ENCODE data around the gene TPMT.

The TPMT gene

DNA sequence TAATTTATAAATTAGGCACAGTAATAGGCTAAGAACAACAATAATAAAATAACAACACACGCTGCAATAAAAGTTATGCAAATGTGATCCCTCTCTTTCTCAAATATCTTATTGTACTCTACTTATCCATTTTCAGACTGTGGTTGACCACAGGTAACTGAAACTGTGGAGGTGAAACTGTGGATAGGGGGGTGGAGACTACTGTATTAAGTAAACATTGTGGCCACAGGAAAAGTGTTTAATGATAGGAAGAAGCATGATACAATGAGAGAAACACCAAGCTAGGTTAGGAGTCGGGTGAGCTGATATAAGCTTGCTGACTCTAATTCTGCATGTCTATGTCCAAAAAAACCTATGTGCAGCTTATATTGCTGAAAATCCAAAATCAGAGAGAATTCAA lies 55.4 kb downstream of the TPMT start:
- no peak overlapping the region for H3K27ac ChIP-seq (ENCODE audit: insufficient read depth, low read length, poor library complexity, severe bottlenecking)

DNA sequence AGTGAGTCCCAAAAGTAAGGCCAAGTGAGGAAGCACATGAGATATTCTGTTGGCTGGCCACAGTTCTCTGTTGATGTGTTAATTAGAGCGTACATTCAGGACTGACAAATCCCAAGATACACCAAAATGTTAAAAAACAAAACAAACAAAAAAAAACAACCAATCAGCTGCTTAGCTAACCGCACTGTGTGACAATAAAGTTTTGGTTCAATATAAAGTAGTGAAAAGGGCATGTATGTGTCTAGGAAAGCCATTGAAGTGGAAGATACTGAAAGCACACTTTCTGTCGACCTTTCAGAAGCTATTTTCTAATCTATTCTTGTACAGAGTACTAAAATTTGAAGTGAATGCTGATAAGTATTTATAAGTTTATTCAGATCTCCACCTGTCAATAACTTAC lies 58.5 kb downstream of the TPMT start:
- H3K4me3 ChIP-seq (ENCODE audit: insufficient read depth, low read depth, low read length, poor library complexity, severe bottlenecking), result no peak overlapping the region
- no peaks in the 10 kb centered on the region for H3K9me3 ChIP-seq (ENCODE audit: control insufficient read depth, low read length)
- DNase-seq, result no peak

More for the DNA sequence above, 55.4 kb downstream of the TPMT start:
- Histone ChIP-seq H3K4me1 (ENCODE audit: control insufficient read depth, insufficient read depth, low read length, poor library complexity, severe bottlenecking) (no peaks in the 10 kb centered on the region), H3K9me3 (ENCODE audit: control insufficient read depth, low read length) (no peaks in the 10 kb centered on the region), H3K36me3 (ENCODE audit: control insufficient read depth, insufficient read depth, low read length) (no peaks in the 10 kb centered on the region), H3K27me3 (replicated peaks; ENCODE audit: control insufficient read depth, insufficient read depth, low read length, poor library complexity, severe bottlenecking) (no peaks in the 10 kb centered on the region), H3K4me3 (ENCODE audit: insufficient read depth, low read depth, low read length, poor library complexity, severe bottlenecking) (no peak overlapping the region)
- no peak for DNase-seq

DNA sequence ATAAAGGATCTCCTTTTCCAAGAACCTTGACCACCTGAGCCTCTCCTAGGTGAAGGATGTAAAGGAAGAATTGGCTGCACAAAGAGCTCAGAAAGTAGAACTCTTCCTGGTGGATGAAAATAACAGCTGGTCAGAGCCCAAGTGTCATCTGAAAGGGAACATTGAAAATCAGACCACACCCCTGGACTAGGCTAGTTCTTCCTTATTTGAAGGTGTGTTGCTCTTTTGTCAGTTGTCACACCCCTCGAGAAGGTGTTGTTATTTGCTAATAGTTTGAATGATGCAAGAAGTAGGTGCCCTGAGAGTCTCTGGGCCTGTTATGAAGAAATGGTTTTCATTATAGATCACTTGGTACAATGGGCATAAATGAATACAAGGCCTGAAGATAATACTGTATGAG lies 63.5 kb downstream of the TPMT start:
- Histone ChIP-seq H3K27me3 (replicated peaks; ENCODE audit: control insufficient read depth, insufficient read depth, low read length, poor library complexity, severe bottlenecking) (no peaks in the 10 kb centered on the region), H3K4me3 (ENCODE audit: insufficient read depth, low read depth, low read length, poor library complexity, severe bottlenecking) (no peak overlapping the region), H3K36me3 (ENCODE audit: control insufficient read depth, insufficient read depth, low read length) (no peaks in the 10 kb centered on the region)

More for the DNA sequence above, 58.5 kb downstream of the TPMT start:
- Histone ChIP-seq H3K4me1 (ENCODE audit: control insufficient read depth, insufficient read depth, low read length, poor library complexity, severe bottlenecking) (no peaks in the 10 kb centered on the region), H3K27me3 (replicated peaks; ENCODE audit: control insufficient read depth, insufficient read depth, low read length, poor library complexity, severe bottlenecking) (no peaks in the 10 kb centered on the region), H3K27ac (ENCODE audit: insufficient read depth, low read length, poor library complexity, severe bottlenecking) (no peak overlapping the region), H3K36me3 (ENCODE audit: control insufficient read depth, insufficient read depth, low read length) (no peaks in the 10 kb centered on the region)

DNA sequence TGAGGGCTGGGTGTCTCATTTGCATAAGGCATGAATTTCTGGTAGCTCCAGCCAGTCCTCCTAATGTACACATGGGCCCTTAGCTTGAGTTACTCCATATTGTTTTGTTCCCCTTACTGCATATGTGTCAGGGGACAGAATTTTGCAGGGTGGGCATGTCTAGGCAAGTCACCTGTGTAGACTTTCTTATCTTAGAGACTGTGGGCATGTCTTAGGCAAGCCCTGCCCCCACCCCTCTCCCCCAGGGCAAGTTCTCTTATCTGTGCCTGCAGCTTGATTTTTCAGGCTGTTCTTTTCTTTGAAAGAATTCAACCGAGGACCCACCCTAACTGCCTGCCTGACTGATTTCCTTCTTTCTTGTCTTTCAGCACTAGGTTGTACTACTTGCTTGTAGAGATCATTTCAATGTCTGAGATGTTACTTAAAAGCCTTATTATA lies 64.5 kb downstream of the TPMT start:
- no peak for DNase-seq

More for the DNA sequence above, 63.5 kb downstream of the TPMT start:
- no peak for DNase-seq
- Histone ChIP-seq H3K9me3 (ENCODE audit: control insufficient read depth, low read length) (no peaks in the 10 kb centered on the region), H3K4me1 (ENCODE audit: control insufficient read depth, insufficient read depth, low read length, poor library complexity, severe bottlenecking) (no peaks in the 10 kb centered on the region), H3K27ac (ENCODE audit: insufficient read depth, low read length, poor library complexity, severe bottlenecking) (no peak overlapping the region)

DNA sequence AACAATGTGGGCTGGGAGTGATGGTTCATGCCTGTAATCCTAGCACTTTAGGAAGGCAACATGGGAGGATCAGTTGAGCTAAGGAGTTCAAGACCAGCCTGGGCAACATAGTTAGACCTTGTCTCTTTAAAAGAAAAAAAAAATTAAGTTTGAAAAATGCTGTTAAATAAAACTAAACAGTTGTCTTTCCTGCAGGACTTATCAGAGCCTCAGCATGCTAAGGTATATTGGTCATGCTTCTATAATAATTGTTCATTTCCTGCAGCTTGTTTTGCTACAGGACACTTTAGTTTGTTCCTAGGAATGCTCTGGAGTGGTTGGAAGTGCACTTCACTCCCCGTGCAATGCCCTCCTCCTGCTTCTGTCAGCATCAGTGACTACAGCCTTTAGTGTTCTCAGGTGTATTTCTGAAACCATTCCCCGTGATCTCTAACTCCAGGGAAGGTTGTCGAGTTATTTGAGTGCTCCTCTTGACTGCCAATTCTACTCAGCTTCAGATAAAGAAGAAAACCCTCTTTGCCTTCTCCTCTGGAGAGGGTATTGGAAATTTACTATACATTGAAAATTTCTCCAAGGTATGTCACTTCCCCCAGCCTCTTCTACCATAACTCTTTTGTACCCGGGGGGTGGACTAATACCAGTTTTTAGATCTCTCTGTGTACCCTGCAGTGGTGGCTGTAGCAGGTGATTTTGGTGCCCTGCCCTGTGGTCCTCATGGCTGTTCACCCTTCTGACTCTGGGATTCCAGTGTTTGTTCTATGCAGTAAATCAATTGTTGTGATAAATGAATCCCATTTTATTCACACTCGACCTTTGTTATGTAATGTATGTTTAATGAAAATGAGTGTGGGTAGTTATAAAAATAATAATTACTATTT lies 66.2 kb downstream of the TPMT start:
- Histone ChIP-seq H3K27me3 (replicated peaks; ENCODE audit: control insufficient read depth, insufficient read depth, low read length, poor library complexity, severe bottlenecking) (no peaks in the 10 kb centered on the region), H3K4me1 (ENCODE audit: control insufficient read depth, insufficient read depth, low read length, poor library complexity, severe bottlenecking) (no peaks in the 10 kb centered on the region), H3K9me3 (ENCODE audit: control insufficient read depth, low read length) (no peaks in the 10 kb centered on the region), H3K27ac (ENCODE audit: insufficient read depth, low read length, poor library complexity, severe bottlenecking) (no peak overlapping the region), H3K36me3 (ENCODE audit: control insufficient read depth, insufficient read depth, low read length) (no peaks in the 10 kb centered on the region), H3K4me3 (ENCODE audit: insufficient read depth, low read depth, low read length, poor library complexity, severe bottlenecking) (no peak overlapping the region)
- DNase-seq, result no peak

More for the DNA sequence above, 64.5 kb downstream of the TPMT start:
- no peaks in the 10 kb centered on the region for H3K9me3 ChIP-seq (ENCODE audit: control insufficient read depth, low read length)
- no peak overlapping the region for H3K27ac ChIP-seq (ENCODE audit: insufficient read depth, low read length, poor library complexity, severe bottlenecking)
- no peaks in the 10 kb centered on the region for H3K36me3 ChIP-seq (ENCODE audit: control insufficient read depth, insufficient read depth, low read length)
- H3K4me3 ChIP-seq (ENCODE audit: insufficient read depth, low read depth, low read length, poor library complexity, severe bottlenecking), result no peak overlapping the region
- no peaks in the 10 kb centered on the region for H3K4me1 ChIP-seq (ENCODE audit: control insufficient read depth, insufficient read depth, low read length, poor library complexity, severe bottlenecking)
- no peaks in the 10 kb centered on the region for H3K27me3 ChIP-seq (replicated peaks; ENCODE audit: control insufficient read depth, insufficient read depth, low read length, poor library complexity, severe bottlenecking)

DNA sequence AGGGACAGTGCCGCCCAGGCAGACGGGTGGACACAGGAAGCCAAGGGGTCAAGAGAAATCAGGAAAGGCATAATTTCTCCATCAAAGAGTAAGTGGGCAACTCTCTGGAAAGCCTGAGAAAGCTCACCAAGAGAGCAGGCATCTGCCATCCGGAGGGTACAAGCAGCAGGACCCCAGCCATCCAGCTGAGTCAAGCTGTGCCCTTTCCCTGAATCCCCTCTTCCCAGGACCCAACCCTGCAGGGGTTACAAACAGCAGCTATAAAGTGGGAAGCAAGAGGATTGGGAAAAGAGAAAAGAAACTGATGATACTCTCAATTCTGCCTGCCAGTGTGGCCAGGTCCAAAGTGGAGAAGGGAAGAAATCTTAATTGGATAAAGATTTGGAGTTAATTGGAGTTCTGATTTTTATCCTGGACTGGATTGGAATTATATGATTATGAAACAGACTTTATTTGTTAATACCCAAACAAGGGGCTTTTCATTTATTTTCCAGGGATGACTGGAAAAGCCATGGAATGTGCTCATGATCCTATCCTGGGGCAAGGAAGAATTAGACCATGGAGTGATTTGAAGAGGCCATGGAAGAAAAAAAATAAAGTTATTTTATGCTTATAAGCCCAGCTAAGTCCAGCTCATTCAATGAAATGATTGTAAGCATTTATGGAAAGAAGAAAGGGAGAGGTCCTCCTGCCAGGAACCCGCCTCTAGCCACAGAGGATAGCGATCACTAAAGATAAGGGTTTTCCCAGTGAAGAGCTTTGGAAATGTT lies 67.3 kb downstream of the TPMT start:
- Histone ChIP-seq H3K36me3 (ENCODE audit: control insufficient read depth, insufficient read depth, low read length) (no peaks in the 10 kb centered on the region), H3K27ac (ENCODE audit: insufficient read depth, low read length, poor library complexity, severe bottlenecking) (no peak overlapping the region), H3K4me1 (ENCODE audit: control insufficient read depth, insufficient read depth, low read length, poor library complexity, severe bottlenecking) (no peaks in the 10 kb centered on the region), H3K9me3 (ENCODE audit: control insufficient read depth, low read length) (no peaks in the 10 kb centered on the region), H3K27me3 (replicated peaks; ENCODE audit: control insufficient read depth, insufficient read depth, low read length, poor library complexity, severe bottlenecking) (no peaks in the 10 kb centered on the region), H3K4me3 (ENCODE audit: insufficient read depth, low read depth, low read length, poor library complexity, severe bottlenecking) (no peak overlapping the region)
- no peak for DNase-seq

DNA sequence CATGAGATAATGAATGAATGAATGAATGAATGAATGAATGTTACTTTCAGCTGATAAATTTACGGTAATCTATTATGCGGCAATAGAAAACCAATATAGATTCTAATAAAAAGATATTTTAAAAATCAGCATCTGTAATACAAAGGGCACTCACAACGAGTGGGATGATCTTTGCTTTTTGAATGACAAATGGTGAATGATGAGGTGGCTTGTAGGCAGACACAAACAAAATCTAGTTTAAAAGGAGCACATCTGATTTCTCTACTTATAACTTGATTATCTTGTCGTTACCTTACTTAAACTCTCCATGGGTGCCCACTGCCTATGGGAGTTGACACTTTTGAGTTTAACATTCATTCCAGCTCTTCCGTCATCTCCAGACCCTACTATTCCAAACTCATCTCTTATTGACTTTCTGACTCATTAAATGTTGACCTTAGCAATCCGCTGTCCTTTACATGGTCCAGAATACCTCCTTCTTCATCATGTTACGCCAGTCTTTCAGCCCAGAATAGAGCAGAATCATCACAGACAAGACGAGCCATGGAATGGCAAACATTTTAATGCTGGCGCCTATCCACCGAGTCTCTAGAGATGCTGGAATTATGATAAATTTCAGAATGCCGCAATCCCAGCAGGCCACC lies 73.7 kb downstream of the TPMT start:
- DNase-seq, result no peak
- H3K36me3 ChIP-seq (ENCODE audit: control insufficient read depth, insufficient read depth, low read length), result no peaks in the 10 kb centered on the region
- H3K9me3 ChIP-seq (ENCODE audit: control insufficient read depth, low read length), result no peaks in the 10 kb centered on the region
- H3K27ac ChIP-seq (ENCODE audit: insufficient read depth, low read length, poor library complexity, severe bottlenecking), result no peak overlapping the region
- H3K27me3 ChIP-seq (replicated peaks; ENCODE audit: control insufficient read depth, insufficient read depth, low read length, poor library complexity, severe bottlenecking), result no peaks in the 10 kb centered on the region
- H3K4me1 ChIP-seq (ENCODE audit: control insufficient read depth, insufficient read depth, low read length, poor library complexity, severe bottlenecking), result no peaks in the 10 kb centered on the region
- no peak overlapping the region for H3K4me3 ChIP-seq (ENCODE audit: insufficient read depth, low read depth, low read length, poor library complexity, severe bottlenecking)

DNA sequence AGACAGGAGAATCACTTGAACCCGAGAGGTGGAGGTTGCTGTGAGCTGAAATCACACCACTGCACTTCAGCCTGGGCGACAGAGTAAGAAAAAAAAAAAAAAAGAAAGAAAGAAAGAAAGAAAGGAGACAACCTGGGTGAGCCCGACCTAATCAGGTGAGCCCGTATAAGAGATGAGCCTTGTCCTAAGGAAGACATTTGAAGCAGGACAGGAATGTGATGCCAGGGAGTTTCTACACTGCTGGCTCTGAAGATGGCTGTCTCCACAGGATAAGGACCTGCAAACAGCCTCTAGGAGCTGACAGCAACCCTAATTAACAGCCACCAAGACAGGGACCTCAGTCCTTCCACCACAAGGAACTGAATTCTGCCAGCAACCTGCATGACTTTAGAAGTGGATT lies 74.3 kb downstream of the TPMT start:
- DNase-seq, result no peak
- no peak overlapping the region for H3K4me3 ChIP-seq (ENCODE audit: insufficient read depth, low read depth, low read length, poor library complexity, severe bottlenecking)
- no peaks in the 10 kb centered on the region for H3K36me3 ChIP-seq (ENCODE audit: control insufficient read depth, insufficient read depth, low read length)
- H3K9me3 ChIP-seq (ENCODE audit: control insufficient read depth, low read length), result no peaks in the 10 kb centered on the region
- H3K4me1 ChIP-seq (ENCODE audit: control insufficient read depth, insufficient read depth, low read length, poor library complexity, severe bottlenecking), result no peaks in the 10 kb centered on the region
- H3K27ac ChIP-seq (ENCODE audit: insufficient read depth, low read length, poor library complexity, severe bottlenecking), result no peak overlapping the region
- H3K27me3 ChIP-seq (replicated peaks; ENCODE audit: control insufficient read depth, insufficient read depth, low read length, poor library complexity, severe bottlenecking), result no peaks in the 10 kb centered on the region

DNA sequence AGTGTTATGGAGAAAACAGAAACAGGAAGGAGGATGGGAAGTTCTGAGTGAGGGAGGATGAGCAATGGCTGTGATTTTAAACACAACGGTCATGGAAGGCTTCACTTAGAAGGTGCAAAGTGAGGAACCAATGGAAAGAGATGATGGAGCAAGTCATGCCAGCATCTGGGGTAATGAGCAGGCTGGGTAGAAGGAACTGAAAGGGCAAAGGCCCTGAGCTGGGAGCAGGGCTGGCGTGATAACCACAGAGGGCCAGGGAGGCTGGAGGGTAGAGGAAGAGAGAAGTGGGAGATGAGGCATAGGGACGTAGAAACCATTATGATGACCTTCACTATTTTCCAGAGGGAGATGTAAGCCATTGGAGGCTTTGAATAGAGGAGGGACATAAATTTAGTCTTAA lies 76.0 kb downstream of the TPMT start:
- Histone ChIP-seq H3K4me1 (ENCODE audit: control insufficient read depth, insufficient read depth, low read length, poor library complexity, severe bottlenecking) (no peaks in the 10 kb centered on the region), H3K9me3 (ENCODE audit: control insufficient read depth, low read length) (no peaks in the 10 kb centered on the region), H3K36me3 (ENCODE audit: control insufficient read depth, insufficient read depth, low read length) (no peaks in the 10 kb centered on the region), H3K27ac (ENCODE audit: insufficient read depth, low read length, poor library complexity, severe bottlenecking) (no peak overlapping the region), H3K4me3 (ENCODE audit: insufficient read depth, low read depth, low read length, poor library complexity, severe bottlenecking) (no peak overlapping the region), H3K27me3 (replicated peaks; ENCODE audit: control insufficient read depth, insufficient read depth, low read length, poor library complexity, severe bottlenecking) (no peaks in the 10 kb centered on the region)
- no peak for DNase-seq
